GM18907 (cell line): ENCODE measurements around the gene PROZ.

ENCODE experiments used
- ATAC-seq: cut with Tn5 transposase; IDR thresholded peaks from one replicate; pipeline ENCODE4 v1.9.1; 2021; ENCODE audit warnings: mild to moderate bottlenecking, moderate library complexity; ENCODE audit not compliant: unreplicated experiment

Gene PROZ

GRCh38 chr13:113171250-113172125 is 13.0 kb downstream of the PROZ start:
- no peak for ATAC-seq

GRCh38 chr13:113172419-113172926 is 14.0 kb downstream of the PROZ start:
- no peak for ATAC-seq

DNA sequence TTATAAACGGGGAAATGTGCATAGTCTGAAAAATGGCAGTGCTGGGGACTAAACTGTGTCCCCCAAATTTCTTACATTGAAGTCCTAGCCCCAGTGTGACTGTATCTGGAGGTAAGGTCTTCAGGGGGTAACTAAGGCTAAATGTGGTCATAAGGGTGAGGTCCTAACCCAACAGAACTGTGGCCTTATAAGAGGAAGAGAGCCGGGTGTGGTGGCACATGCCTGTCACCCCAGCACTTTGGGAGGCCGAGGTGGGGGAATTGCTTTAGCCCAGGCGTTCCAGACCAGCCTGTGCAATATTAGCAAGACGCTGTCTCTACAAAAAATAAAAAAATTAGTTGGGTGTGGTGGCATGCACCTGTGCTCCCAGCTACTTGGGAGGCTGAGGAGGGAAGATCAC is 17.8 kb downstream of the PROZ start:
- ATAC-seq: no peak

DNA sequence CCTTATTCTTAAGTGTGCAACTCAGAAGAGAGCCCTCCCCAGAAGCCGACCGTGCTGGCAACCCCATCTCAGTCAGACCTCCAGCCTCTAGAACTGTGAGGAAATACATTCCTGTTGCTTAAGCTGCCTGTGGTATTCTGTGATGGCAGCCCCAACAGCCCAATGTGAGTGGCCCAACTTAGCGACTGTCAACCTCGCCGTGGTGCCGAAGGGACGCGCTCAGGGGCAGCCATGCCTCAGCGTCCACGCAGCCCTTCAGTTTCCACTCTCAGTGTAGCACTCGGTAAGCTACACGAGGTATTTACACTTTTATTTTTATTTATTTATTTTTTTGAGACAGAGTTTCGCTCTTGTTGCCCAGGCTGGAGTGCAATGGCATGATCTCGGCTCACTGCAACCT is 18.4 kb downstream of the PROZ start:
- no peak for ATAC-seq

- ATAC-seq: no peak
Measured at GRCh38 chr13:113178070-113178895, 19.8 kb downstream of the PROZ start.

DNA sequence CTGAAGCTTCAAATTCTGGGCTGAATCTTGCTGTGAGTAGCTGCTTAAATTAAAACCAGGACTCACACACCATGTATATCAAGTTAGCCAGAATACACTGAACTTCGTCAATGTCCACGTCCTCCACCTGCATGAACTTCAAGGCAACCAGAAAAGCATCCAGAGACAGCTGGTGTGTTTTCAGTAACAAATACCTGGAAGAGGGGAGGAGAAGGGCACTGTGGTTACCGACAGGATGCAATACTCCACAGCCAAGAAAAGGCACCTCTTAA is 20.4 kb downstream of the PROZ start:
- ATAC-seq: no peak

DNA sequence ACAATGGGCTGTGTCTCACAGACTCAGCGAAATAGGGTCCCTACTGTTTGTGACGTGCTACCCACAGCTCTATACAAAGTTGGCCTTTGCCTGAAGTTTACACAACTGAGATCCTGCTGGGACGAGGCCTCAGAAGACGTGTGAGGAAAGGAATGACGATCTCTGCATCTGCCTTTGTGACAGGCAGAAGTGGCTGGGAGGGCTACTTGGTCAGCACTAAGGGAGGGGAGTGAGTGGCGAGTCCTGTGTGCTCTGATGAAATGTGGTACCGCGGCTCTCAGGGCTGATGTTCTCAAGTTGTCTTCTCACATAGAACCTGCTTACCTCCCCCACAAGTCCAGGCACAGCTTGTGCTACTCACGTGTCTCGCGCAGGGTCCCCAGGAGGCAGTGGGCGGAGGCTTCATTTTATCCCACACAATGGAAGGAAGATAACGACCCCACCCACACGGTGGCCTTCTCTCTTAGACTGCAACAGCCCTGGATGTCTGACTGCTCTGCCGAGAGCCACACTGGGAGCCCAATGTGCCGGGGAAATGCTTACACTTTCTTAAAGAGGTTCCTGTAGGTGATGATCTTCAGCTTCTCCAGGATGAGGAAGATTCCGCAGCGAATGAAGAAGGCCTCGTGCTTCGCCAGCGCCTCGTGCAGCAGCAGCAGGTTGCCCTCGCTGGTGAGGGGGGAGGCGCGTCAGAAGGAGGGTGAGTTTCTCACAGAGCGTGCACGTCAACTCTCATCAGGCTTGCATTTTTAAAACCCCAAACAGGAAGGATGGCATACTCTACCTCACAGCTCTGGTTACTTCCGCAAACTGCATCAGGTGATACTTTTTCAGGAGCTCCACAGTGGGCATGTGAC is 21.2 kb downstream of the PROZ start:
- ATAC-seq: no peak

- ATAC-seq: no peak
Measured at GRCh38 chr13:113182046-113182445, 23.6 kb downstream of the PROZ start.

DNA sequence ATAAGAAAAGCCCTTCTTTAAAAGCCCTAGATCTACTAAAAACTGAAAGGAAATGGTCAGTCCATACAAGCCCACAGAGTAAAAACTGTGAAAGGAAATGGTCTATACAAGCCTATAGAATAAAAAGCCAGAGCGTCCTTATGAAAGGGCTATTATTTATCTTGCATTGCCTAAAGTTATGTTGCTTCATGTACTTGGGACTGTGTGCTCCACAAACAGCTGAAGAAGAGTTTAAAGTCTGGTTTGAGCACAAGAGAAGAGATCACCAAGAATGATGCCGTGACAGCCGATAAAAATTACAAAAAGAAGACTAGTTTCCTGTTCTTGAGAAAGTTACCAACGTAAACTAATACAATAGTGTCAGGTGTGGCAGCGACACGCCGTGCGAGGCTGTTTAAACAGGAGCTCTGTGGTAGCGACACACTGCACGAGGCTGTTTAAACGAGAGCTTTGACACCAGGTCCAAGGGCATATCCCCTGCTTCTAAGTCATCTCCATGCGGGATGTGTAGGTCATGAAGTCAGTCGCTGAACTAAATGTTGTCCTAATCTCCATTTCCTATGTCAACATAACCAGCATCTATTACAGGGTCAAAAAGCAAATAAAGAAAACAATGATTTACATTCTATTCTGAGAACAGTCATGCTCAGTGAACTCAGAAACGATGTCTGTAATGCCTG is 25.1 kb downstream of the PROZ start:
- ATAC-seq: no peak

GRCh38 chr13:113184568-113185440 is 26.4 kb downstream of the PROZ start:
- ATAC-seq: no peak

DNA sequence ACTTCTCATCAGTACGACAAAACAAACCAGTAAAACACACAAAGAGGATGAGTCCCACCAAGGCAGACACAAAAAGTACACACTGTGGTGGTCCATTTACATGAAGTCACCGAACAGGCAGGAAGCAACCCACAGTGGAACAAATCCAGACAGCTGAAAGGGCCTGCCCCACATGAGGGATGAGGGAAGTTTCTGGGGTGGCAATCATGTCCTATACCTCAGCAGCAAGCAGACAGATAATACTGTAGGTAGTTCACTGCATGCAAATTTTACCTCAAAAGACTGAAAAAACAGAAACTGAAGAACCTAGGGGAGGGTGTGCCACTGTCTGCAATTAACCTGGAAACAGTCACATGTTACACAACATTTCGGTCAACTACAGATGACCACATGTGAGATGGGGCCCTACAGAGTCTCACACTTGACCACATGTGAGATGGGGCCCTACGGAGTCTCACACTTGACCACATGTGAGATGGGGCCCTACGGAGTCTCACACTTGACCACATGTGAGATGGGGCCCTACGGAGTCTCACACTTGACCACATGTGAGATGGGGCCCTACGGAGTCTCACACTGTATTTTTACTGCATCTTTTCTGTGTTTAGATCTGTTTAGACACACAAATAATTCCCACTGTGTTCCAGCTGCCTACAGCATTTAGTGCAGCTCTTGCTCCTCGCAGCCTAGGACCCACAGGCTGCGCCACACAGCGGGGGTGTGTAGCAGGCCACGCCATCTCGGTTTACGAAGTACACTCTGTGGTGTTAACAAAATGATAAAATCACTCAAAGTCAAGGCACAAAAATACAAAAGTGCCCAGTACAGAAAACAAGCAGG is 27.8 kb downstream of the PROZ start:
- peak; percentile 88 for ATAC-seq

DNA sequence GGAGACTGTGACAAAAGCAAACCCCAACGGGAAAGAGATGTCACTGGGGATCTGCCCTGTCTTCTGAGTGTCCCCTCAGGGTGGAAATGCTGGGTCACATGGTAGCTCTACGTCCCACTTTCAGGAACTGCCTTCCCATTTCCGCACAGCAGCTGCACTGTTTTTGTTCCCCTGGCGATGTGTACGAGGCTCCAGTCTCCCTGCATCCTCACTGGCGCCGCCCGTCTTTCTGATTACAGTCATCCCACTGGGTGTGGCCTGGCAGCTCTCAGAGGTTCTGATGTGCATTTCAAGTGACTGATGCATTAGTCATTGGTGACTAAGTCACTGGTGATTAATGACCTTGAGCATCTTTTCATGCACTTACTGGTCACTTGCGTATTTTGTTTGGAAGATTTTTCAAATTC is 28.8 kb downstream of the PROZ start:
- no peak for ATAC-seq

DNA sequence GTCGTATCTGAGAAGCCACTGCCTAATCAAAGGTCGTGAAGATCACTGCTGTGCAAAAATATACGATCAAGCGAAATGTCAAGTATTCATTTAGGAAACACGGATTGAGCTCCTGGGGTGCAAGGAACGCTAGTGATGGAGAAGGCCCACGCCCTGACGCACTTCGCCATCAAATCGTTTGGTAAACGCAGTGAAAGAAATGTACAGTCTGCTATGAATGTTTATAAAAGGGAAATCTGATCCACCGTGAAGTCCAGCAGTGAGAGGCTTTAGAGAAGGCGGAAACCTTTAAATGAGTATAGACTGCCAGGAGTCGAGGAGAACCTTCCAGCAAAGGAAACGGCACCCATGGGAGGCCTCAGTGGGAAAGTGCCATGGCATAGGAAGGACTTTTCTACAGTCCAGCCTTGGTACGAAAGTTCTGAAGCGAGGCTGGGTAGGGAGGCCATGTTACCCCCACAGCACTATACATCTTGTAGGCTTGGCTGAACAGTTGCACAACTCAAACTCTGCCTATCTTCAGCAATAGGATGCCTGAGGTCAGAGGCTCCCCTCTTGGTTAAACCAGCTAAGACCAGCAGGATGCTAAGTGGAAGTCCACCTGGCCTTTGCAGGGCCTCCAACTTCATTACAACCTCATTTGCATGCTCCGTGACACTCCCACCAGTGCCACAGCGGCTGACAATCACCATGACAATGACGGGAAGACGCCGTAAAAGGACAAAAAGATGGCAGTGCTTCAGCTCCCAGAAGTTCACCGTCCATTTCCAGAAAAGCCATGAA is 29.6 kb downstream of the PROZ start:
- no peak for ATAC-seq

DNA sequence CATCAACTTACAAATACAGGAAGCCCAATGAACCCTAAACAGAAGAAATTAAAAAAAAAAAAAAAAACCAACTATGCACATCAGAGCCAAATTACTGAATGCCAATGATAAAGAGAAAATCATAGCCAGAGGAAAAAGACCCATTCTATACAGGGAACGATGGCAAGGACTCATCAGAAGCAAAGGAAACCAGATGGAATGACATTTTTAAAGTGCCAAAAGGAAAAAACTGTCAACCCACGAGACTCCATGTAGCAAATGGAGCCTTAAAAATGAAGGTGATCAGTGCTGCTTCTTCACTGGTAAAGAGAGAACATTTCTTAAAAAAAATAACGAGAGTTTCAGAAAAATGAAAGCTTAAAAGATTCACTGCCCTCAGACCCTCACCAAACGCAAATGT is 31.7 kb downstream of the PROZ start:
- ATAC-seq: no peak

DNA sequence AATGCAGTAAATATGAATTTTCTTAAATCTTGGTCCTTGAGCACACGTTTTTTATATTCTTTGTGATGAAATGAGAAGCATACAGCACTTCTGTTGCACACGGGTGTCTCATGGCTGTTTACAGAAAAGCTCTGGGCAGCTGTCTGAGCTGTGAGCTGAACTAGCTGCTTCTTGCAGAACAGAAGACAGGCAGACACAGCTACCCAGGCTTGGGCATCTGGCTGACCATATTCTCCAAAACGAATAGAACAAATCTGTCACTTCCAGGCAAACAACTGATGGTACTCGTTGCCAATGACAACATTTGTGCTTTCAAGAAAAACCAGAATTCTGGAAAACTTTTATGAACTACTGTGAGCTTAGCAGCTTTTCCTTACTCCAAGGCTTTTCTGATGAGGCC is 33.8 kb downstream of the PROZ start:
- no peak for ATAC-seq

DNA sequence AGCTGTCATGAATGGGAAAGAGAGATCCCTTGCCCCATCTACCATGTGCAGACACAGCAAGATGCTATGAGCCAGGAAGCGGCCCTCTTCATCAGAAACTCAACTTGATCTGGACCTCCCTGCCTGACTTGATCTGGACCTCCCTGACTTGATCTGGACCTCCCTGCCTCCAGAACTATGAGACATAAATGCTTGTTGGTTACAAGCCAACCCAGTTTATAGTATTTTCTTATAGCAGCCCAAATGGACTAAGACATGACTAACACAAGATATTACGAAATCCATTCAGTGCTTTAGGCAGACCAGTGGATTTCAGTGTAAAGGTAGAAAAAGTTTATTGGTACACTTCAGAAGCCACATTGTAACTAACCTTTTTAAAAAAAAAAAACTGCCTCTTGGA is 34.5 kb downstream of the PROZ start:
- no peak for ATAC-seq

DNA sequence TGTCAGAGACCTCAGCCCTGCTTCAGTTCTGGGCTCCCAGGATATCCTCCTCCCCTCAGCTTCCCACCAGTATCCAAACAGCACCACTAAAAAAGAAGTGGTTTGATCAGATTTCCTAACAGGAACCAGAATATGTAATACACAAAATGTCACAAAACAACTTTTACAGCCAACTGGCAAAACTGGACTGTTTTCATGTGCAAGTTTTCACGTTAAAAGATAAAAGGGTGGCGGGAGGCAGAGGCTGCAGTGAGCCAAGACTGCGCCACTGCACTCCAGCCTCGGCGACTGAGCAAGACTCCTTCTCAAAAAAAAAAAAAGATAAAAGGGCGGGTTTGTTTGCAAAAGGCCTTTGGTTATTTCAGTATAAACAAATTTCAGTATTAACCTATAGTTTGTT is 36.9 kb downstream of the PROZ start:
- ATAC-seq: no peak
